ENCODE data around the gene EPB41L5.
"Not testable (repeated sequence)": the region's sequence is repeated elsewhere in the genome, so short reads cannot be mapped to it uniquely, and the experiment has no call there.

The EPB41L5 gene

DNA sequence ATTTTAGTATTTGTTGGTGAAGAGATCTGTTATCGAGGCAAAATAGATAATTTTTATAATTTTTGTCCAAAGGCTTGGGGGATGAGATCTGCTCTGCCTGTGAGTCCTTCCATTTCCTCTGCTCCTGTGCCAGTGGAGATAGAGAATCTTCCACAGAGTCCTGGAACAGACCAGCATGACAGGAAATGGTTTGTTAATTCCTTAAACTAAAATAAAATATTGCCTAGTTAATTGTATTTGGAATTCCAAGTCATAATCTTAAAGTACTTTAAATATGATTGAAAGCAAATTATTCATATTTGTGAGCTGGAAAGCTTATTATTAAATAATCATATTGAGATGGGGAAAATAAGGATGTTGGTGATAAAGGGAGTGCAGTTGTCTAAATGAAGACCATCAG, 87.8 kb downstream of the EPB41L5 start:
- DNase-seq (ENCODE audit: low spot score), result no peak

DNA sequence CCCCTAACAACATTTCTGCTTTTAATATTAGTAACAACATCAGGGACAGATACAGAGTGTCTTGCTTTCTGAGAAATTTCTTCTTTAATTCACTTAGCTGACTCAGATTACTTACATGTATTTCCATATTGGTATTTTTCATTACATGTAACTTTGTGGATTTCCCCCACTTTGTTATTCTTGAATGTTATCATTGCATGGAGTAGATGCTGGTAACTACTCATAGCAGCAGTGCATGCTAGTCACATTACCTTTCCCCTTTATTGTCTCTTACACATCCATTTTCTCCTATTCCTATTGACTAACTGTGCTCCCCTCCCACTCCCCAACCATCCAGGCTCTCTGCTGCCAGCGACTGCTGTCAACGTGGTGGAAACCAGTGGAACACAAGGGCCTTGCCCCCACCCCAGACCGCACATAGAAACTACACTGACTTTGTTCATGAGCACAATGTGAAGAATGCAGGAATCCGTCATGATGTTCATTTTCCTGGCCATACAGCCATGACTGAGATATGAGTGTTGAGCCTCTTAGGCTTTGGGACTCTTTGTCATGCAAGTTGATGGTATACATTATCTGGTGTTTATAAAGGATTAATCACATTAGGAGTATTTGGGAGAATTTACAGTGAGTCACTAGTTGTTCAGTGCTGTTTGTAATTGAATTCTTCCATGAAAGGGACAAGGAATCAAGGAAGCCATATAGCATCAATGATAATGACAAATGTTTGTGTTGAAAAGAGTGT, 91.0 kb downstream of the EPB41L5 start:
- DNase-seq (ENCODE audit: low spot score), result no peak

DNA sequence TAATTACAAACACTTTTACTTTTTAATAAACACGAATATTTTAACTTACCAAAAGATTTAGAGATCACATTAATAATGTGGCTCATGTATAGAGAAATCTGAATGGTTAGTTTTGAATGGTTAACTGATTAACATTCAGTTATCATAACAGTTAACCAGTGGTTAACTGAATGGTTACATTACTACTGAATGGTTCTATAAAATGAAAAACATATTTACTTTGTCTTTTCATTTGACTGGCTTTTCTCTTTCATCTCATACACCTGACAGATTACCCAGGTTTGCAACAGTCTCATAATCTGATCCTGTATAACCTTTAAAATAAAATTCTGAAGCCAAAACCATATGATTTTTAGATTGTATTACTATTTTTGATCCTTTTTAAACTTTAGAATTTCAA, 91.9 kb downstream of the EPB41L5 start:
- no peak for DNase-seq (ENCODE audit: low spot score)

DNA sequence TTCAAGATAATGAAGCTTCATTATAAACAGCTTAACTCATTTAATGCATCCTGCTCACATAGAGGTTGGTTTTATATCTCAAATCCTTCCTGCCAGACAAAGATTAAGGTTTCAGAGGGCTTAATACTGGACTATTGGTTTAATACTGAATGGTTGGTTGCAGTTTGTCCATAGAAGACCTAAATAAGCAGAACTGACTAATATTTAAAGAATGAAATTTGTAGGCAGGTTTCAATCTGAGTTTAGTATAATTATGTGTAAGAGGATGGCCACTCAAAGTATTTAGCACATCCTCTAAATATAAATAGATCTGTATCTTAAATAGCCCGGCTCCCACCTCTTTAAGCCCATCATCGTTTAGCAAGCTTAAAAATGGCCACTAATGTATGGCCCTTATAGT, 92.5 kb downstream of the EPB41L5 start:
- DNase-seq (ENCODE audit: low spot score), result no peak

DNA sequence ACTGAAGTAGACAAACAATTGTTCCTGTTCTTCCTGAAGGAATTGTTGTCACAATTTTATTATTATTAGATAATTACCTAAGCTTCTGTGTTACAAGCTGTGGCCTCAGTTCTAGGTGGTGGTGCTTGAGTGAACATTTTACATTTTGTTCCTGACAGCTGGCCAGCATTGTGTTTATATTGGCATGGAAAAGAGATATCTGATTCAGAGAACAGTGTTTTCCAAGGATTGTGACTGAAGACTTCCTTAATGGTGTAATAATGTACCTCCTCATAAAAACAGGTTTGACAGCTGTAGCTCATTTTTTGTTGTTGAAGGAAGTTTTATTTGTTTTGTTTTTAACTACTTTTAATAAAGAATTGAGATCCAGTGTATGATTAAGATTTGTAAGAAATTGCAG, 95.2 kb downstream of the EPB41L5 start:
- no peak for DNase-seq (ENCODE audit: low spot score)

DNA sequence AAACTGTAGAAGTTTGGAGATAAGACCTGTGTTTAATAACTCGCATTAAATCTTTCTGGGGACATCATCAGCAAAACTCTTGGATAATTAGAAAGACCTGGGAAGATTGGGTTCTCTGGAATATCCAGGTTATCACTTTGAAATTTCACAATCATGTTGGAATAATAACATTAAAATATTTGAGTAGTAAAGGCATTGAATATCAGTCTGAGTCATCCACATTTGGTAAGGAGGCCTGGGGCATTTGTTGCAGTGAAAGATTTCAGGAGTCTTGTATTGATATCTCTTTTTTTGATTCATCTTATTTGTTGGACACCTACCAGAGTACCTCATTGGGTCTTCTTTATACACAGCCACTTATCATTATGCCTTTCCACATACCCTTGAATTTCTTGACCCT, 95.9 kb downstream of the EPB41L5 start:
- no peak for DNase-seq (ENCODE audit: low spot score)

DNA sequence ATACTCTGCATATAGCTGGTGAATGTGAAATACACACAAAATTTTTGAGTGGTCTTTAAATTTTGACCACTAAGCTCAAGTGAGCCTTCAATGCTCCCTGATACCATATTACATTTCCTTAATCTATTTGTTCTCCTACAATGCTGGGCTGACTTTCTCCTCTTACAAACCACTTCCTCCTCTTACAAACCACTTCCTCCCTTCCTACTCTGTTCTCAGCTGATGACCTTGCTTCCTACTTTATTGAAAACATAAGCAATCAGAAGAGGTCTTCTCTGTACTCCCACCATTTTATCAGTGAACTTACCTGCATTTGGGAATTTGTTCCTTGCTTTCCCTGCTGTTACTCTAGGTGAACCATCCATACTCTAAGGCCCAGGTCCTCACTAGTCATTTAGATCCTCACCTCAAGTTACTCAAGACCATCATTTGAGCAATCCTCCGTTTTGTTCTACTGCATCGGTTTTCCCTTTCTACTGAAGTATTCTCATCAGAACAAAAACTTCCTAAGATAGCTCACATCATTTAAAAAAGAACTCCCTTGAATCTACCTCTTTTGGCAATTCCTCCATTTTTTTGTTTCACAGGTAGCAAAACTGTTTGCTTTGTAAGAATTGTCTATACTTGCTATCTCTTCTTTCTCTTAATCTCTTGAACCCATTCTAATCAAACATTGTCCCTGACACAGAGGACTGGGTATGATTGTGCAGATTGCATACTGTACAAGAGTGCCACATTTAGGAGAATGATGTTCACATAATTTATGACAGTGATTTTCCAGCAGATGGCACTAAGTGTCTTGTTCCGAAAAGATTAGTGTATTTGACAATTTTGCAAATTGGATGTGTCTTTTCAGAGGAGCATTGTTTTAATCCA, 96.5 kb downstream of the EPB41L5 start:
- DNase-seq (ENCODE audit: low spot score), result no peak

DNA sequence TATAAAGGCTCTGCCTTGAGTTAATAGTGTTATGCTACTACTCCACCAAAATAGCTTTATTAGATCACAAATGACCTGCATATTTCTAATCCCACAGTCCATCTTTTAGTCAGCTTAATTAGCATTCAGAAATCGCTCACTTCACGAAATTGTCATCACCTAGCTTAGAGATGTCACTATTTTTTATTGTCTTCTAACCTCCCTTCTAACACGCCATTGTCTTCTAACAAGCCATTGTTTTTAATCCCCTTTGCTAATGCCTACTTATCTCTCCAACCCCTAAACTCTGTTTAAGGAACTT, 97.1 kb downstream of the EPB41L5 start:
- DNase-seq (ENCODE audit: low spot score), result no peak

DNA sequence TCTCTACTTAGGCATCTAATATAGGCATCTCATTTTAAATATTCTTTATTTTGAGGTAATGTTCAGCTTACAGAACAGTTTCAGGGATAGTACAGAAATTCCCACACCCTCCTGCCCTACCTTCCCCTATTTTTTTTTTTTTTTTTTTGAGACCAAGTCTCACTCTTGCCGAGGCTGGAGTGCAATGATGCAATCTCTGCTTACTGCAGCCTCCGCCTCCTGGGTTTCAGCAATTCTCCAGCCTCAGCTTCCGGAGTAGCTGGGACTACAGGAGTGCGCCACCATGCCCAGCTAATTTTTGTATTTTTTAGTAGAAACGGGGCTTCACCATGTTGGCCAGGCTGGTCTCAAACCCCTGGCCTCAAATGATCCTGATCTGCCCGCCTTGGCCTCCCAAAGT, 97.6 kb downstream of the EPB41L5 start:
- DNase-seq (ENCODE audit: low spot score), result no peak

DNA sequence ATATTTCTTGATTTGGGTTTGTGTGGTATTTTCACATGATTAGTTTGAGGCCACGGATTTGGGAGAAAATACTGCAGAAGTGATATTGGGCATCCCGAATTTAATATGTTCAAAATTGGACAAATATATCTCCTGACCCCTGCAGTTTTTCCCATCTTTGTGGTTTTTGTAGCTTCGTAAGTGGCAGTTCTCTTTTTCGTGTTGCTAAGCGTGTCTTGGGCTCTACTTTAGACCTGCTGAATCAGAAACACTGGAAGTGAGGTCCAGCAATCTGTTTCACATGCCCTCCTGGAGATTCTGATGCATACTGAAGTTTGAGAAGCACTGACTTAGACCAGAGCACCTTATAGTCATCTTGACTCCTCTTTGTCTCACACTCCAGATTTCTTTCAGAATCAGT, 98.3 kb downstream of the EPB41L5 start:
- no peak for DNase-seq (ENCODE audit: low spot score)

DNA sequence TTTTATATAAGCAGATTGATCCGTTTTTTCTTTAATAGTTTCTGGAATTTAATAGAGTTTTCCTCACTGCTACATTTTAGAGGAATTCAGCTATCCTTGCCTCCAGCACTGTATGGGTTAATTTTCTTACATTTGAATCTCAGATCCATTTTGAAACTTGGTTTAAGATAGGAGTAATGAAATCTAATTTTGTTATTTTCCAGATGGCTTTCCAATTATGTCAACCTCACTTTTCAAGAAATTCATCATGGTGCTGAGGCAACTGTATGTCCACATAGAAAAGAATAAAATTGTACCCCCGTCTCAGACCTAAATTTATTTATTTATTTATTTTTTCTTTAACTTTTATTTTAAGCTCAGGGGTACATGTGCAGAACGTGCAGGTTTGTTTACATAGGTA, 105.1 kb downstream of the EPB41L5 start:
- no peak for DNase-seq (ENCODE audit: low spot score)

DNA sequence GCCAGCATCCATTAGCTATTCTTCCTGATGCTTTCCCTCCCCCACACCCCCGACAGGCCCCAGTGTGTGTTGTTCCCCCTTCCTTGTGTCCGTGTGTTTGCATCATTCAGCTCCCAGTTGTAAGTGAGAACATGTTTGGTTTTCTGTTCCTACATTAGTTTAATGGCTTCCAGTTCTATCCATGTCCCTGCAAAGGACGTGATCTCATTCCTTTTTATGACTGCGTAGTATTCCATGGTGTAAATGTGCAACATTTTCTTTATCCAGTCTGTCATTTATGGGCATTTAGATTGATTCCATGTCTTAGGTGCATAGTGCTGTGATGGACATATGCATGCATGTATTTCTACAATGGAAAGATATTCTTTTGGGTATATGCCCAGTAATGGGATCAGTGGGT, 105.6 kb downstream of the EPB41L5 start:
- no peak for DNase-seq (ENCODE audit: low spot score)

DNA sequence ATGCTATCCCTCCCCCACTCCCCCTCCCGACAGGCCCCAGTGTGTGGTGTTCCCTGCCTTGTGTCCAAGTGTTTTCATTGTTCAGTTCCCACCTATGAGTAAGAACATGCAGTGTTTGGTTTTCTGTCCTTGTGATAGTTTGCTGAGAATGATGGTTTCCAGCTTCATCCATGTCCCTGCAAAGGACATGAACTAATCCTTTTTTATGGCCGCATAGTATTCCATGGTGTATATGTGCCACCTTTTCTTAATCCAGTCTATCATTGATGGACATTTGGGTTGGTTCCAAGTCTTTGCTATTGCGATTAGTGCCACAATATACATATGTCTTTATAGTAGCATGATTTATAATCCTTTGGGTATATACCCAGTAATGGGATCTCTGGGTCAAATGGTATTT, 108.5 kb downstream of the EPB41L5 start:
- not testable (repeated sequence) for DNase-seq (ENCODE audit: low spot score)

DNA sequence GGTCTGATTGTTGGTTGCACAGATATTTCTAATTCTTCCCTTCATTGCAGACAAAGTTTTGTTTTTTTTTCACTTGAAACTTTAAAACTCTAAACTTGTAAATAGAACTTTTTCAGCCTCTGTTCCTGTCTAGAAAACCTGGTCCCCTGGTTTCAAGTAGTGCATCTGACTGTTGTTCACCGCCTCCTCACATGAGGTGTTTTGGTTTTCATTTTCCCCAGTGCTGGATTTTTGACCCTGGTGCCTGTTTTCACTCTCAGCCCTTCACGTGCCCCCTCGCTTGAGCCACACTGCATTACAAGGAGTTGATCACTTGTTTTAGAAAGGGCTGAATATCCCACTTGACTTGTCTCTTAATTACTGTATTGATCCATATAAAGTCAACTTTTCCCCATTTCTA, 110.2 kb downstream of the EPB41L5 start:
- DNase-seq (ENCODE audit: low spot score), result no peak

DNA sequence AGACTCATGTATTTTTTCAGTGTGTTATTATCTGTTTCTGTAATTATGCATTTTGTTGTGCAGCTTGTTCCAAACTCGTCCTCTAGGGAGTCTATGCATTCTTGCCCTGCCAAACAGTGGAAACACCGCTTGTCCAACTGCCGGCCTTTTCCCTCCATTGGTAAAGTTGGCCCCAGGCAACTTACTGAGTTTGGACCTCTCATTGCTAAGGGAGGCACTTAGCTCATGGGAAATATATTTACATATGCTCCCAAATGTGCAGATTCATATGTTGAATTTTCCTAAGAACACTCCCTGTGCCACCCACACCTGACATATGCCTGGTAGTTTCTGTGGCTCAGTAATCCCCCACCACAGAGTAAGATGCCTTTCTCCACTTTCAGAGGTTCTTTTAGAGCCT, 112.3 kb downstream of the EPB41L5 start:
- no peak for DNase-seq (ENCODE audit: low spot score)

DNA sequence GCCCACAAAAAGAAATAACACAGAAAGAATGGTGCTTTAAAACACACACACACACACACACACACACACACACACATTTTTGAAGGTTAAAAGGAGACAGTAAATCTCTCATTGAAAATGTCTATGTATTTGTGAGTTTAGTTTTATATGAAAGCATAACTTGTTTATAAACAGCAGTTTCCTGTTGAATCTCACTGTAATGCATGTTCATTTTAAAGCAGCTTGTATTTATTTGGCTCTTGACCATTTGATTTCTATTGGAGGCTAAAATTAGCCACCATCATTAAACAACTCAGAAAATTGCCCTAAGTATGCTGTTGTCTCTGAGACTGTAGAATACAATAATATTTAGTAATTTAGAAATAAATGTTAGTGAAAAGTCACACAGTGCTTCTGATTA, 115.3 kb downstream of the EPB41L5 start:
- DNase-seq (ENCODE audit: low spot score), result no peak

DNA sequence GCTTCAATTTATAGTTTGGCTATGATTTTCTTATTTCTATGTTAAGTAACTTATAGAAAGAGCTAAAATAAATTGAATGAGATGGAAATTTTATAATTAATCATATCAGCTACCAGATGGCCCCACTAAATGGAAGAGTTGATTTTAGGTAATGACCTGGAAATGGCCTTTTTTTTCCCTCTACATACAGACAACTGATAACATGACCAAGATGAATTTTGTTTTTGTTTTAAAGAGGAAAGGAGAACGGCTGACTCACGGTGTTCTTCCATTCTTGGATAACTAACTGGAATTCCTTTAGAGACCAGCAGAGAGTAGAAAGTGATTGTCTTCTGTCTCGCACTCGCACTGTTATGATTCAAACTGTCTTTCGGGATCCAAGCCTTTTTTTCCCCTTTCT, 119.3 kb downstream of the EPB41L5 start:
- no peak for DNase-seq (ENCODE audit: low spot score)

DNA sequence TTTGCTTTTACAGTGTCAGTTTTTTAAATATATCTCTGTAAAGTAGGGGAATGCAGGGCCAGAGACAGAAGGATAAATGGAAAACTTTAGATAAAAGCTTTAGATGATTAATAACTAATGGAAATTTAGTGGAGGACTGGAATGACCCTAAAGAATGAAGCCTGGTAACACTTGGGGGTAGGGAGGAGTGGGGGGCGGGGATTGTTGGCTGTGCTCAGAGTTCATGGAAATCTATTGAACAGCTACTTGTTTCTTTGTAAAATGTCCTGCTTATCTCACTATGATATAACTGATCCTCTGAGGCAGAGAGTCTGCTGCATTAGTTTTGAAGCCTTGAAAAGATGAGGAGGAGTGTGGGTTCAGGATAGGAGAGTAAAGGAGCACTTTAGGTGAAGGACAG, 119.8 kb downstream of the EPB41L5 start:
- no peak for DNase-seq (ENCODE audit: low spot score)

DNA sequence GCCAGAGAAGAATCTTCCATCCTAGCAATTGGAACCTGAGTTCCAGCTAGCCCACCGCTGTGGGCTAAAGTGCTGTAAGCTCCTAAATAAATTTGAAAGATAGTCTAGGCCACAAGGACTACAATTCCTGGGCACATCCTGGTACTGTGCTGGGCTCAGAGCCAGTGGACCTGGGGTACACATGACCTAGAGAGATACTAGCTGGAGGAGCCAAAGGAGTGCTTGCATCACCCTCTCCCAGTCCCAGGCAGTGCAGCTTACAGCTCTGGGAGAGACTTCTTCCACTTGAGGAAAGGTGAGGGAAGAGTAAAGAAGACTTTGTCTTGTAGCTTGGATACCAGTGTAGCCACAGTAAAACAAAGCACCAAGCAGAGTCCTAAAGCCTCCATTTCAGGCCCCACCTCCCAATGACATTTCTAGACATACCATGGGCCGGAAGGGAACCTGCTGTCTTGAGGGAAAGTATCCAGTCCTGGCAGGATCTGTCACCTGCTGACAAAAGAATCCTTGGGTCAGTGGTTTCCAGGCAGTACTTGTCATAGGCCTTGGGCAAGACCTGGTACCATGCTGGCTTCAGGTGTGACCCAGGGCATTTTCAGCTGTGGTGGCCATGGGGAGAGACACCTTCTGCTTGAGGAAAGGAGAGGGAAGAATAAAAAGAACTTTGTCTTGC, 120.8 kb downstream of the EPB41L5 start:
- no peak for DNase-seq (ENCODE audit: low spot score)

DNA sequence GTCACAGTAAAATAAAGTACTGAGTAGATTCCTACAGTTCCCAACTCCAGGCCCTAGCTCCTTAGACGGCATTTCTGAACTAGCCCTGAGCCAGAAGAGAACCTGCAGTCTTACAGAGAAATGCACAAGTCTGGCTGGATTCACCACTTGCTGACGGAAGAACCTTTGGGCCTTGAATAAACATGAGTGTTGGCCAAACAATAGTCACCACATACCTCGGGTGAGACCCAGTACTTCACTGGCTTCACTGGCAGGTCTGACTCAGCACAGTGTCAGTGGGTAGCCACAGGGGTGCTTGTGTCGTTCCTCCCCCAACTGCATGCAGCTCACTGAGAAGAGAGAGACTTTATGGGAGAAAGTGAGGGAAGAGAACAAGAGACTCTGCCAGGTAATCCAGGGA, 121.4 kb downstream of the EPB41L5 start:
- DNase-seq (ENCODE audit: low spot score), result no peak

DNA sequence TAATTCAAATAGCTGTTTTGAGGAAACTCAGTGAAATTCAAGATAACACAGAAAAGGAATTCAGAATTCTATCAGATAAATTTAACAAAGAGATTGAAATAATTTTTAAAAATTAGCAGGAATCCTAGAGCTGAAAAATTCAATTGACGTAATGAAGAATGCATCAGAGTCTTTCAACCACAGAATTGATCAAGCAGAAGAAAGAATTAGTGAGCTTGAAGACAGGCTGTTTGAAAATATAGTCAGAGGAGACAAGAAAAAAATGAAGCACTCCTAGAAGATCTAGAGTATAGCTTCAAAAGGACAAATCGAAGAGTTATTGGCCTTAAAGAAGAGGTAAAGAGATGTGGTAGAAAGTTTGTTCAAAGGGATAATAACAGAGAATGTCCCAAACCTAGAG, 122.1 kb downstream of the EPB41L5 start:
- not testable (repeated sequence) for DNase-seq (ENCODE audit: low spot score)

DNA sequence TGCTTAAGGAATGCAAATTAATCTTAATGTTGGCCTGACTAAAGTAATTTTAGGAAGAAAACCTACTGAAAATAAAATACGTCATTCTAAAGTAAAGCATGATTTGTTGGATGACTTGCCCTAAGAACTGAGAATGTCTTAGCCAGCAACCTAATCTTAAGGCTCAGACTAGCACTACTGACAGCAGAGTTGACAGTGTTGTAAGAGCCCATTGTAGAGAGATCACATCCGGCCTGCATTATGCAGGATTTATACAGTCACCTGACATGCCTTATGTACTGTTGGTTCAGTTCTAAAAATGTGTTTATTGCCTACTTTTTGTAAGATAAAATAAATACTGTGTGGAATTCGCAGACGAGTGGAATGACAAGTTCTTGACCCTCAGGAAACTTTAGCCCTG, 128.0 kb downstream of the EPB41L5 start:
- no peak for DNase-seq (ENCODE audit: low spot score)
